Measurements from ENCODE around the gene TTC9.
A peak's percentile ranks its signal among the peaks of the same experiment; 100 is the strongest.

TTC9 gene

DNA sequence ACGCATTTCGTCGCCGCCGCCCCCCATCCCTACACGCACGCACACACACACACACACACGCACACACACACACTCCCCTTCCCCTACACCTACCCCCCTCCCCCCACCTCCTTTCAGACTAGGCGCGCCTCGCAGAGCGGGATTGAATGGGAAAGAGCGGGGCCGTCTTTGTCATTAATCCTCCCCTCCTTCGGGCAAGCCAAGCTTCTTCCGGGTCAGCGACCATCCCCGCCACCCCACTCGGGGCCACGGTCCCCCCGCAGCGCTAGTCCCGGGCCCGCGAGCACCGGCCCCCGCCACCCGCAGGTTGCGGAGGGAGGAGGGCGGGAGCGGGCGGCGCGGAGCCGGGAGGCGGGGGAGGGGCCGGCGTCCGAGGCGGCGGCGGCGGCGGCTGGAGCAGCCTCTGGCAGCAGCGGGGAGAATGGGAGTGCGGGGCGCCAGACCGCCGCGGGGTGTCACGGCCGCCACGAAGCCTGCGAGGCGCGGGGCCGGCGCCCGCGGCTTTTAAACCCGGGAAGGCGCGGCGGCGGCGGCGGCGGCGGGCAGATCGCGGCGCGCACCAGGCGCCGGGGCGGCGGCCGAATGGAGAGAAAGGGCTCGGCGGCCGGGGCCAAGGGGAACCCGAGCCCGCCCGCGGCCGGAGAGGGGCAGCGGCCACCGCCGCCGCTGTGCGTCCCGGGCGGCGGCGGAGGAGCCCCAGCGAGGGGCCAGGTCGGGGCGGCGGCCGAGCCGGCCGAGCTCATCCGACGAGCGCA, at the start of gene TTC9:
TTC9 (plus strand) TSS at position 369 of the 755 bp plus-strand sequence; CDS start at position 583, 214 bp downstream.
- H3K27ac ChIP-seq (ENCODE audit: low read depth, low read length): peak within 1 kb of the TSS; percentile 63
- H3K9me3 ChIP-seq (ENCODE audit: control insufficient read depth, insufficient read depth, low read length): no peaks in the 10 kb centered on the region
- H3K4me3 ChIP-seq (ENCODE audit: low read depth, low read length): peak within 1 kb of the TSS; percentile 75
- no peaks in the 10 kb centered on the region; the same call in 1 of the 2 replicates for H3K36me3 ChIP-seq (ENCODE audit: control insufficient read depth, insufficient read depth, low read length)
- H3K4me1 ChIP-seq (ENCODE audit: control insufficient read depth, insufficient read depth, low read length): peaks cover 48% of the 10 kb centered on the region
- peak within 1 kb of the TSS; percentile 77 for H3K9ac ChIP-seq (ENCODE audit: low read depth, low read length)
- no peaks in the 10 kb centered on the region for H3K27me3 ChIP-seq (ENCODE audit: control insufficient read depth, insufficient read depth, low read length)

DNA sequence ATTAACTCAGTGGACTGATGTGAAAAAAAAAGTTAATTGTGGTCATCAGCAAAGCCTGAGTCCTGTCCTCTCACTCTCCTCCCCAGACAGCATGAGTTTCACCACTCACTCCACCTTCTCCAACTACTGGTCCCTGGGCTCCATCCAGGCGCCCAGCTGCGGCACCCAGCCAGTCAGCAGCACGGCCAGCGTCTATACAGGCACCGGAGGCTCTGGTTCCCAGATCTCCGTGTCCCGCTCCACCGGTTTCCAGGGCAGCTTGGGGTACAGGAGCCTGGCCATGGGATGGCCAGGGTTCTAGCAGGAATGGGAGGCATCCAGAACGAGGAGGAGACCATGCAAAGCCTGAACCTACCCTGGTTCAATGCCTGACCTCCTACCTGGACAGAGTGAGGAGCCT, 47.3 kb upstream of the TTC9 start:
- no peak overlapping the region for H3K9ac ChIP-seq (ENCODE audit: low read depth, low read length)
- no peak overlapping the region for H3K4me3 ChIP-seq (ENCODE audit: low read depth, low read length)
- peaks cover 3% of the 10 kb centered on the region; the same call in 1 of the 2 replicates for H3K4me1 ChIP-seq (ENCODE audit: control insufficient read depth, insufficient read depth, low read length)
- H3K9me3 ChIP-seq (ENCODE audit: control insufficient read depth, insufficient read depth, low read length): no peaks in the 10 kb centered on the region
- no peak overlapping the region for H3K27ac ChIP-seq (ENCODE audit: low read depth, low read length)
- H3K36me3 ChIP-seq (ENCODE audit: control insufficient read depth, insufficient read depth, low read length): peaks cover 74% of the 10 kb centered on the region
- no peaks in the 10 kb centered on the region for H3K27me3 ChIP-seq (ENCODE audit: control insufficient read depth, insufficient read depth, low read length)

GRCh38 chr14:70595443-70596185, 46.1 kb upstream of the TTC9 start:
- Histone ChIP-seq H3K36me3 (ENCODE audit: control insufficient read depth, insufficient read depth, low read length) (peaks cover 62% of the 10 kb centered on the region), H3K4me3 (ENCODE audit: low read depth, low read length) (no peak overlapping the region), H3K9me3 (ENCODE audit: control insufficient read depth, insufficient read depth, low read length) (no peaks in the 10 kb centered on the region), H3K4me1 (ENCODE audit: control insufficient read depth, insufficient read depth, low read length) (peaks cover 5% of the 10 kb centered on the region; the same call in 1 of the 2 replicates), H3K9ac (ENCODE audit: low read depth, low read length) (no peak overlapping the region), H3K27me3 (ENCODE audit: control insufficient read depth, insufficient read depth, low read length) (no peaks in the 10 kb centered on the region), H3K27ac (ENCODE audit: low read depth, low read length) (no peak overlapping the region)

GRCh38 chr14:70597731-70598130, 44.0 kb upstream of the TTC9 start:
- Histone ChIP-seq H3K9me3 (ENCODE audit: control insufficient read depth, insufficient read depth, low read length) (no peaks in the 10 kb centered on the region), H3K27ac (ENCODE audit: low read depth, low read length) (no peak overlapping the region), H3K4me3 (ENCODE audit: low read depth, low read length) (no peak overlapping the region), H3K4me1 (ENCODE audit: control insufficient read depth, insufficient read depth, low read length) (peaks cover 10% of the 10 kb centered on the region; the same call in 1 of the 2 replicates), H3K36me3 (ENCODE audit: control insufficient read depth, insufficient read depth, low read length) (peaks cover 41% of the 10 kb centered on the region), H3K27me3 (ENCODE audit: control insufficient read depth, insufficient read depth, low read length) (no peaks in the 10 kb centered on the region), H3K9ac (ENCODE audit: low read depth, low read length) (no peak overlapping the region)

DNA sequence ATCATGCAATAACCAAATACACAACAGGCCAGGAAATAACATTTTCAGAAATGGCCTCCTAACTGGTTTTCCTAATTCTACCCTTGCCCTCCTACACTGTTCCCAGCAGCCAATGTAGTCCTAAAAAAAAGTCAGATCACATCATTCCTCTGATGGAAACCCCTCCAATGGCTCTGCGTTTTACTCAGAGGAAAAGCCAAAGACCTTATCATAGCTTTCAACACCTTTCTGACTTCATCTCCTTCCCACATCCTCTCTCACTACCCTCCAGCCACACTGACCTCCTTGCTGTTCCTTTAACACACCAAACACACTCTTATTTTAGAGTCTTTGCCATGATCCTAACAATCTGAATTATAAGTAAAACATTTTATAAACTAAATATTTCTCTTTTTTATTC, 42.4 kb upstream of the TTC9 start:
- no peak overlapping the region for H3K9ac ChIP-seq (ENCODE audit: low read depth, low read length)

GRCh38 chr14:70600382-70601157, 41.1 kb upstream of the TTC9 start, which contains the start of gene MED6:
Gene MED6, minus strand, starts transcription at chr14:70600655. Its CDS starts 18 bp downstream, at chr14:70600637.
- Histone ChIP-seq H3K4me1 (ENCODE audit: control insufficient read depth, insufficient read depth, low read length) (peaks cover 10% of the 10 kb centered on the region; the same call in 1 of the 2 replicates), H3K27ac (ENCODE audit: low read depth, low read length) (peak within 1 kb of the TSS; percentile 71), H3K4me3 (ENCODE audit: low read depth, low read length) (peak within 1 kb of the TSS; percentile 99), H3K36me3 (ENCODE audit: control insufficient read depth, insufficient read depth, low read length) (peaks cover 13% of the 10 kb centered on the region), H3K9me3 (ENCODE audit: control insufficient read depth, insufficient read depth, low read length) (no peaks in the 10 kb centered on the region), H3K27me3 (ENCODE audit: control insufficient read depth, insufficient read depth, low read length) (no peaks in the 10 kb centered on the region), H3K9ac (ENCODE audit: low read depth, low read length) (peak within 1 kb of the TSS; percentile 90)

More for the DNA sequence above, 42.4 kb upstream of the TTC9 start:
- Histone ChIP-seq H3K36me3 (ENCODE audit: control insufficient read depth, insufficient read depth, low read length) (peaks cover 25% of the 10 kb centered on the region), H3K4me1 (ENCODE audit: control insufficient read depth, insufficient read depth, low read length) (peaks cover 10% of the 10 kb centered on the region; the same call in 1 of the 2 replicates), H3K4me3 (ENCODE audit: low read depth, low read length) (peak overlapping the region; percentile 99), H3K27ac (ENCODE audit: low read depth, low read length) (no peak overlapping the region), H3K9me3 (ENCODE audit: control insufficient read depth, insufficient read depth, low read length) (no peaks in the 10 kb centered on the region), H3K27me3 (ENCODE audit: control insufficient read depth, insufficient read depth, low read length) (no peaks in the 10 kb centered on the region)

DNA sequence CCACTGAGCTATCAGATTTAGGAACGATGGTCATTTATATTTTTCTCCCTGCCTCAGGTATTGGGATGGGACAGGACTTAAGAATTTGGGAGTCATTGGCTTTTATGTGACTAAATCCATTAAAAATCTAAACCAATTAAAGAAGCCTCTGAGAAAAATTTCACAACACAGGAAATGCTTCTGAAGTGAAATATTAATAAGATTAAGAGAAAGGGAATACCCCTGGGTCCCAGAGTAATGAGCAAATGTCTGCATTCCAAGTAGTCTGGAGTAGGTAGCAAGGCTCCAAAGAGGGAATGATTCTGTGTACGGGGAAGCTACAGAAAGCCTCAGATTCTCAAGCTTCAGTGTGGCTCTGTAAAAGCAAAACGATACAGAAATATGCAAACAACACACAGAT, 40.6 kb upstream of the TTC9 start:
- H3K9me3 ChIP-seq (ENCODE audit: control insufficient read depth, insufficient read depth, low read length): no peaks in the 10 kb centered on the region
- H3K27ac ChIP-seq (ENCODE audit: low read depth, low read length): peak overlapping the region; percentile 51
- no peaks in the 10 kb centered on the region for H3K27me3 ChIP-seq (ENCODE audit: control insufficient read depth, insufficient read depth, low read length)
- peak overlapping the region; percentile 69 for H3K9ac ChIP-seq (ENCODE audit: low read depth, low read length)
- H3K36me3 ChIP-seq (ENCODE audit: control insufficient read depth, insufficient read depth, low read length): peaks cover 7% of the 10 kb centered on the region
- peaks cover 10% of the 10 kb centered on the region; the same call in 1 of the 2 replicates for H3K4me1 ChIP-seq (ENCODE audit: control insufficient read depth, insufficient read depth, low read length)
- H3K4me3 ChIP-seq (ENCODE audit: low read depth, low read length): peak overlapping the region; percentile 77

DNA sequence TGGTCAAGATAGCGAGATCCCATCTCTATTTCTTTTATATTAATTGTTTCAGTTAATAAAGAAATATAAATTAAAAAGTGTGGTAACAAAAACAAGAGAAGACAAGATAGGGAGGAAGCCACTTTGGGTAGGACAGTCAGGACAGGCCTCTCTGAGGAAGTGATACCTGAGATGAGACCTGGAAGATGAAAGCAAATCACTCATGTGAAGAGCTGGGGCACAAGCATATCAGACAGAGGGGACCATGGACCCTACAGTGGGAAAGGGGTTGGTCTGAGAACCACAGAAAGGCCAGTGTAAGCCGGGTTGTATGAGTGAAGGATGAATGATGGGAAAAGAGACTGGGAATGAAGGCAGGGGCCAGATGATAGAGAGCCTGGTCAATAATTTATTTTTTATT, 39.5 kb upstream of the TTC9 start:
- H3K36me3 ChIP-seq (ENCODE audit: control insufficient read depth, insufficient read depth, low read length): no peaks in the 10 kb centered on the region
- no peak overlapping the region for H3K27ac ChIP-seq (ENCODE audit: low read depth, low read length)
- H3K4me1 ChIP-seq (ENCODE audit: control insufficient read depth, insufficient read depth, low read length): peaks cover 10% of the 10 kb centered on the region; the same call in 1 of the 2 replicates
- H3K9ac ChIP-seq (ENCODE audit: low read depth, low read length): no peak overlapping the region
- H3K4me3 ChIP-seq (ENCODE audit: low read depth, low read length): no peak overlapping the region
- H3K27me3 ChIP-seq (ENCODE audit: control insufficient read depth, insufficient read depth, low read length): no peaks in the 10 kb centered on the region
- H3K9me3 ChIP-seq (ENCODE audit: control insufficient read depth, insufficient read depth, low read length): no peaks in the 10 kb centered on the region

DNA sequence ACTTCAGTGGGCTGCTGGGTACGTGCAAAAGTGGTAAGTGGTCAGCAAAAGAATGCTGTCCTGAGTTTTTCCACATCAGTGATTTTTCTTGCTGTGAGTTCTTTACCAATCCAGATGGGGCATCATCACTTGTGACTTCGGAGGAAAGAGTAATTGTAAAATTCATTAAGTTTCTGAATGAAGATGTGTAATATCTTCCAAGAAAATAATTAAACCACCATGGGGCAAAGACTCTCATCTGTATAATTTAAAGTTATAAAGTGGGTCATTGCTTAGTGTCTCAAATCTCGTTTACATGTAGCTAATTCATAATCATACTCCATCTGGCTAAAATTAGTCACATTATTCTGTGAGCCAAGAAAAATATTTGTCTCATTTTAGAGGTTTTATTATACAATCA, 30.5 kb upstream of the TTC9 start:
- H3K27me3 ChIP-seq (ENCODE audit: control insufficient read depth, insufficient read depth, low read length): no peaks in the 10 kb centered on the region
- H3K4me1 ChIP-seq (ENCODE audit: control insufficient read depth, insufficient read depth, low read length): no peaks in the 10 kb centered on the region
- H3K27ac ChIP-seq (ENCODE audit: low read depth, low read length): no peak overlapping the region
- no peaks in the 10 kb centered on the region for H3K9me3 ChIP-seq (ENCODE audit: control insufficient read depth, insufficient read depth, low read length)
- H3K36me3 ChIP-seq (ENCODE audit: control insufficient read depth, insufficient read depth, low read length): no peaks in the 10 kb centered on the region
- H3K4me3 ChIP-seq (ENCODE audit: low read depth, low read length): no peak overlapping the region
- H3K9ac ChIP-seq (ENCODE audit: low read depth, low read length): no peak overlapping the region

DNA sequence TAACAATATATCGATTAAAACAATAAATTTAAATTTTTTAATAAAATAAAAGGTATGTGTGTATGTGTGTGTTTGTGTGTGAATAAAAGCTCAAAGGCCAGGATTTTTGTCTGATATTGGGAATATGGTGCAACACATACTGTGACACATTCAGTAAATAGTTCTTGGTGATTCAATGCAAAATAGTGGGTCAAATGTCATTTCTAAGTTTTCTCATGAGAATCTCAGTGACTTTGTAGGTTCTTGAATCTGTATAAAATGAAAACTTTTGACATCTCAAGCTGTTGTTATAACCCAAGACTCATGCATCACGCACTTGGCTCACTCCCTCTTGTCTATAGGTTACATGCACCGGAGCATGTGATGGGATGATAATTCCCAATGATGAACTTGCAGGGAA, 25.1 kb upstream of the TTC9 start:
- Histone ChIP-seq H3K27me3 (ENCODE audit: control insufficient read depth, insufficient read depth, low read length) (no peaks in the 10 kb centered on the region), H3K4me3 (ENCODE audit: low read depth, low read length) (no peak overlapping the region), H3K27ac (ENCODE audit: low read depth, low read length) (no peak overlapping the region), H3K4me1 (ENCODE audit: control insufficient read depth, insufficient read depth, low read length) (no peaks in the 10 kb centered on the region), H3K9ac (ENCODE audit: low read depth, low read length) (no peak overlapping the region), H3K9me3 (ENCODE audit: control insufficient read depth, insufficient read depth, low read length) (no peaks in the 10 kb centered on the region), H3K36me3 (ENCODE audit: control insufficient read depth, insufficient read depth, low read length) (no peaks in the 10 kb centered on the region)

All from HUES48 (cell line).